ENCODE data around the gene BEST2. TPM values are rescaled to one million over a fixed set of nuclear protein-coding genes. Genes with fewer than 3 reads are reported as not detected.
A peak's percentile ranks its signal among the peaks of the same experiment; 100 is the strongest.

The BEST2 gene
- total RNA-seq, 1 experiment from 2014 or later, result 0.10 TPM

DNA sequence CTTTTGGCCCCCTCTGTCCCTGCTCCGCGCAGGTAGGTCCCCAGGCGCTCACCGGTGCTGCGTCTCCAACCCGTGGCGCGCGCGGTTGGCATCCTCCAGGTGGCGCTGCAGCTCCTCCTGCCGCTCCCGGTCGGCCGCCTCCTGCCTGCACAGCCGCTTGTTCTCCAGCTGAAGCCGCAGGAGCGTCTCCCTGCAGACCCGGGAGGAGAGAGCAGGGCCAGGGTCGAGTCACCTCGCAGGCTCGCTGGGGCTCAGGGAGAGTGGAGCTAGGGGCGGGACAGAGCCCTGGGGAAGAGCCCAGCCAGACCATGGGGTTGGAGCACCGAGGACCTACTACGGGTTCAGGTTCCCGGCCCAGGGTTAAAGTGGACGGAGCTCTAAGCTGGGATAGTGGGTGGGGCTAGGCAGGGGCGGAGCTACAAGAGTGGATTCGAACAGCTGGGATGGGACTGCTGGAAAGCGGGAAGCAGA, 14.5 kb downstream of the BEST2 start:
- H3K9ac ChIP-seq (ENCODE audit: low read length), result peak overlapping the region; percentile 60
- ChIA-PET RAD21 (ENCODE audit: low non-redundant PET in 1 of 2, low total read pairs in 2 of 2, uncharacterized antibody in 2 of 2, unreplicated experiment in 2 of 2) (interaction anchor here (0.6 to 1.8 kb wide), 11 partner anchors 8 to 107 kb away, joined by 3 to 17 read pairs (median 3); no protein-coding TSS in a partner anchor), POLR2A (interaction anchor here (0.5 to 5.4 kb wide), 7 partner anchors 8 to 172 kb away, joined by 3 to 98 read pairs (median 4); partner anchors contain the start of gene JUNB), CTCF (interaction anchor here (0.8 to 4.5 kb wide), 21 partner anchors 9 to 199 kb away, joined by 3 to 123 read pairs (median 6); partner anchors contain the start of genes DNASE2, GET3, HOOK2 and JUNB)
- peak; percentile 94 for ATAC-seq
- no peaks in the 10 kb centered on the region for H3K9me3 ChIP-seq (ENCODE audit: control insufficient read depth in 1 of 2, insufficient read depth in 1 of 2, low read depth in 1 of 2, low read length in 2 of 2)
- no peaks in the 10 kb centered on the region for H3K27me3 ChIP-seq (ENCODE audit: insufficient read depth, low read length)
- H3K9me2 ChIP-seq (ENCODE audit: insufficient read depth), result no peaks in the 10 kb centered on the region
- peaks cover 14 to 20% of the 10 kb centered on the region in 2 experiments for H3K36me3 ChIP-seq (ENCODE audit: control insufficient read depth in 1 of 2, insufficient read depth in 2 of 2, low read length in 2 of 2)
- no peaks in the 10 kb centered on the region for H3K79me2 ChIP-seq (ENCODE audit: insufficient read depth, low read length)
- peaks cover 2 to 11% of the 10 kb centered on the region in 2 experiments; a peak in 2 of 4 replicates for H3K4me1 ChIP-seq (ENCODE audit: control insufficient read depth in 1 of 2, insufficient read depth in 2 of 2, low read length in 2 of 2)
- no peak overlapping the region for H2AFZ ChIP-seq (ENCODE audit: low read depth, low read length, poor library complexity, severe bottlenecking)
- intact Hi-C loops (cut with micrococcal nuclease), result loop anchor here (1.0 kb wide), 1 partner anchor 30 kb away; no protein-coding TSS in a partner anchor
- peak overlapping the region; percentile 81 for H3K27ac ChIP-seq (ENCODE audit: low read depth, low read length)
- peak overlapping the region; percentile 93 for H3K4me2 ChIP-seq (ENCODE audit: low read length)
- H4K20me1 ChIP-seq (ENCODE audit: insufficient read depth), result no peaks in the 10 kb centered on the region
- peak overlapping the region; percentile 43 to 58 for H3K4me3 ChIP-seq (replicated peaks in 1 of 2; ENCODE audit: low read depth in 1 of 2, low read length in 2 of 2)
- DNase-seq (ENCODE audit: low read depth, low spot score), result no peak
- BruUV-seq (replicated peaks), result no TSS peak
- TF ChIP-seq ZFX (IDR thresholded peaks at IDR 0.05), result no peak
- TF ChIP-seq, protein P1, sequence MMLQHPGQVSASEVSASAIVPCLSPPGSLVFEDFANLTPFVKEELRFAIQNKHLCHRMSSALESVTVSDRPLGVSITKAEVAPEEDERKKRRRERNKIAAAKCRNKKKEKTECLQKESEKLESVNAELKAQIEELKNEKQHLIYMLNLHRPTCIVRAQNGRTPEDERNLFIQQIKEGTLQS (IDR thresholded peaks at IDR 0.05), result no peak
- TF ChIP-seq EZH2 (IDR thresholded peaks at IDR 0.05), result no peak
- TF ChIP-seq ELF1 (IDR thresholded peaks at IDR 0.05; ENCODE audit: borderline replicate concordance, low read depth), result no peak
- no peak for TF ChIP-seq TCF7L2 (IDR thresholded peaks at IDR 0.05; ENCODE audit: borderline replicate concordance, extremely low read depth, insufficient read depth, insufficient read length)
- TF ChIP-seq, protein P2, sequence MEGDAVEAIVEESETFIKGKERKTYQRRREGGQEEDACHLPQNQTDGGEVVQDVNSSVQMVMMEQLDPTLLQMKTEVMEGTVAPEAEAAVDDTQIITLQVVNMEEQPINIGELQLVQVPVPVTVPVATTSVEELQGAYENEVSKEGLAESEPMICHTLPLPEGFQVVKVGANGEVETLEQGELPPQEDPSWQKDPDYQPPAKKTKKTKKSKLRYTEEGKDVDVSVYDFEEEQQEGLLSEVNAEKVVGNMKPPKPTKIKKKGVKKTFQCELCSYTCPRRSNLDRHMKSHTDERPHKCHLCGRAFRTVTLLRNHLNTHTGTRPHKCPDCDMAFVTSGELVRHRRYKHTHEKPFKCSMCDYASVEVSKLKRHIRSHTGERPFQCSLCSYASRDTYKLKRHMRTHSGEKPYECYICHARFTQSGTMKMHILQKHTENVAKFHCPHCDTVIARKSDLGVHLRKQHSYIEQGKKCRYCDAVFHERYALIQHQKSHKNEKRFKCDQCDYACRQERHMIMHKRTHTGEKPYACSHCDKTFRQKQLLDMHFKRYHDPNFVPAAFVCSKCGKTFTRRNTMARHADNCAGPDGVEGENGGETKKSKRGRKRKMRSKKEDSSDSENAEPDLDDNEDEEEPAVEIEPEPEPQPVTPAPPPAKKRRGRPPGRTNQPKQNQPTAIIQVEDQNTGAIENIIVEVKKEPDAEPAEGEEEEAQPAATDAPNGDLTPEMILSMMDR (IDR thresholded peaks at IDR 0.05 in 2 of 3, conservative IDR thresholded peaks at IDR 0.05 in 1 of 3; ENCODE audit: borderline replicate concordance in 1 of 3, insufficient read depth in 1 of 3, low read depth in 2 of 3, low read length in 2 of 3), result peak; percentile 80 to 95 (median 88)
- TF ChIP-seq, protein P3, sequence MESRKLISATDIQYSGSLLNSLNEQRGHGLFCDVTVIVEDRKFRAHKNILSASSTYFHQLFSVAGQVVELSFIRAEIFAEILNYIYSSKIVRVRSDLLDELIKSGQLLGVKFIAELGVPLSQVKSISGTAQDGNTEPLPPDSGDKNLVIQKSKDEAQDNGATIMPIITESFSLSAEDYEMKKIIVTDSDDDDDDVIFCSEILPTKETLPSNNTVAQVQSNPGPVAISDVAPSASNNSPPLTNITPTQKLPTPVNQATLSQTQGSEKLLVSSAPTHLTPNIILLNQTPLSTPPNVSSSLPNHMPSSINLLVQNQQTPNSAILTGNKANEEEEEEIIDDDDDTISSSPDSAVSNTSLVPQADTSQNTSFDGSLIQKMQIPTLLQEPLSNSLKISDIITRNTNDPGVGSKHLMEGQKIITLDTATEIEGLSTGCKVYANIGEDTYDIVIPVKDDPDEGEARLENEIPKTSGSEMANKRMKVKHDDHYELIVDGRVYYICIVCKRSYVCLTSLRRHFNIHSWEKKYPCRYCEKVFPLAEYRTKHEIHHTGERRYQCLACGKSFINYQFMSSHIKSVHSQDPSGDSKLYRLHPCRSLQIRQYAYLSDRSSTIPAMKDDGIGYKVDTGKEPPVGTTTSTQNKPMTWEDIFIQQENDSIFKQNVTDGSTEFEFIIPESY (IDR thresholded peaks at IDR 0.05; ENCODE audit: extremely low read depth, insufficient replicate concordance, low read length), result no peak
- TF ChIP-seq SIN3A (IDR thresholded peaks at IDR 0.05; ENCODE audit: low read depth), result no peak
- TF ChIP-seq FOSL1 (IDR thresholded peaks at IDR 0.05; ENCODE audit: low read depth), result no peak
- TF ChIP-seq SP1 (IDR thresholded peaks at IDR 0.05; ENCODE audit: low read depth), result no peak
- TF ChIP-seq JUND (IDR thresholded peaks at IDR 0.05), result no peak
- TF ChIP-seq, protein P4, sequence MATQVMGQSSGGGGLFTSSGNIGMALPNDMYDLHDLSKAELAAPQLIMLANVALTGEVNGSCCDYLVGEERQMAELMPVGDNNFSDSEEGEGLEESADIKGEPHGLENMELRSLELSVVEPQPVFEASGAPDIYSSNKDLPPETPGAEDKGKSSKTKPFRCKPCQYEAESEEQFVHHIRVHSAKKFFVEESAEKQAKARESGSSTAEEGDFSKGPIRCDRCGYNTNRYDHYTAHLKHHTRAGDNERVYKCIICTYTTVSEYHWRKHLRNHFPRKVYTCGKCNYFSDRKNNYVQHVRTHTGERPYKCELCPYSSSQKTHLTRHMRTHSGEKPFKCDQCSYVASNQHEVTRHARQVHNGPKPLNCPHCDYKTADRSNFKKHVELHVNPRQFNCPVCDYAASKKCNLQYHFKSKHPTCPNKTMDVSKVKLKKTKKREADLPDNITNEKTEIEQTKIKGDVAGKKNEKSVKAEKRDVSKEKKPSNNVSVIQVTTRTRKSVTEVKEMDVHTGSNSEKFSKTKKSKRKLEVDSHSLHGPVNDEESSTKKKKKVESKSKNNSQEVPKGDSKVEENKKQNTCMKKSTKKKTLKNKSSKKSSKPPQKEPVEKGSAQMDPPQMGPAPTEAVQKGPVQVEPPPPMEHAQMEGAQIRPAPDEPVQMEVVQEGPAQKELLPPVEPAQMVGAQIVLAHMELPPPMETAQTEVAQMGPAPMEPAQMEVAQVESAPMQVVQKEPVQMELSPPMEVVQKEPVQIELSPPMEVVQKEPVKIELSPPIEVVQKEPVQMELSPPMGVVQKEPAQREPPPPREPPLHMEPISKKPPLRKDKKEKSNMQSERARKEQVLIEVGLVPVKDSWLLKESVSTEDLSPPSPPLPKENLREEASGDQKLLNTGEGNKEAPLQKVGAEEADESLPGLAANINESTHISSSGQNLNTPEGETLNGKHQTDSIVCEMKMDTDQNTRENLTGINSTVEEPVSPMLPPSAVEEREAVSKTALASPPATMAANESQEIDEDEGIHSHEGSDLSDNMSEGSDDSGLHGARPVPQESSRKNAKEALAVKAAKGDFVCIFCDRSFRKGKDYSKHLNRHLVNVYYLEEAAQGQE (IDR thresholded peaks at IDR 0.05; ENCODE audit: low read depth), result no peak
- peak; percentile 88 for TF ChIP-seq RAD21 (IDR thresholded peaks at IDR 0.05; ENCODE audit: low read depth)
- TF ChIP-seq YY1 (IDR thresholded peaks at IDR 0.05; ENCODE audit: extremely low read depth, insufficient replicate concordance, low read depth, low read length), result no peak
- TF ChIP-seq, protein P5, sequence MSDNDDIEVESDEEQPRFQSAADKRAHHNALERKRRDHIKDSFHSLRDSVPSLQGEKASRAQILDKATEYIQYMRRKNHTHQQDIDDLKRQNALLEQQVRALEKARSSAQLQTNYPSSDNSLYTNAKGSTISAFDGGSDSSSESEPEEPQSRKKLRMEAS (IDR thresholded peaks at IDR 0.05), result peak; percentile 43; the same call in 1 of the 2 replicates
- no peak for TF ChIP-seq SRF (IDR thresholded peaks at IDR 0.05; ENCODE audit: low read depth)
- TF ChIP-seq POLR2A (IDR thresholded peaks at IDR 0.05; ENCODE audit: borderline replicate concordance, extremely low read depth, insufficient read depth, insufficient read length), result no peak
- TF ChIP-seq EZH2phosphoT487 (IDR thresholded peaks at IDR 0.05; ENCODE audit: borderline replicate concordance), result no peak
- no peak for TF ChIP-seq CBX3 (IDR thresholded peaks at IDR 0.05; ENCODE audit: low read depth)
- no peak for TF ChIP-seq CEBPB (IDR thresholded peaks at IDR 0.05; ENCODE audit: low read depth)
- no peak for TF ChIP-seq EGR1 (IDR thresholded peaks at IDR 0.05; ENCODE audit: low read depth)

All from HCT116 (cell line).